ENCODE data around the gene ANGPTL1.

ANGPTL1 gene

GRCh38 chr1:178802873-178803272 is 68.0 kb downstream of the ANGPTL1 start:
- TF ChIP-seq CEBPB (IDR thresholded peaks at IDR 0.05), result no peak
- no peak for TF ChIP-seq FOXM1 (IDR thresholded peaks at IDR 0.05; ENCODE audit: borderline replicate concordance, low read depth)
- TF ChIP-seq, protein P1, sequence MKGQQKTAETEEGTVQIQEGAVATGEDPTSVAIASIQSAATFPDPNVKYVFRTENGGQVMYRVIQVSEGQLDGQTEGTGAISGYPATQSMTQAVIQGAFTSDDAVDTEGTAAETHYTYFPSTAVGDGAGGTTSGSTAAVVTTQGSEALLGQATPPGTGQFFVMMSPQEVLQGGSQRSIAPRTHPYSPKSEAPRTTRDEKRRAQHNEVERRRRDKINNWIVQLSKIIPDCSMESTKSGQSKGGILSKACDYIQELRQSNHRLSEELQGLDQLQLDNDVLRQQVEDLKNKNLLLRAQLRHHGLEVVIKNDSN (IDR thresholded peaks at IDR 0.05), result no peak
- TF ChIP-seq TEAD4 (IDR thresholded peaks at IDR 0.05), result no peak

All from Ishikawa (cell line).